MG63 (cell line): ENCODE data around the gene AGBL1. TPM values are rescaled to one million over a fixed set of nuclear protein-coding genes. Genes with fewer than 3 reads are reported as not detected.
"Not testable (repeated sequence)": the region's sequence is repeated elsewhere in the genome, so short reads cannot be mapped to it uniquely, and the experiment has no call there.

ENCODE experiments used
- DNase-seq: peaks from one replicate; pipeline ENCODE4 v3.0.0-alpha.2; 2020
- H3K27me3 ChIP-seq: fragments of 250-450 bp; sonication (Bioruptor Pico); 2 replicates; pipeline ENCODE4 v1.5.1; 2020; ENCODE audit warnings: mild to moderate bottlenecking, moderate library complexity
- H3K36me3 ChIP-seq: fragments of 250-450 bp; sonication (Bioruptor Pico); 2 replicates; pipeline ENCODE4 v1.5.1; 2020; ENCODE audit warnings: mild to moderate bottlenecking, moderate library complexity
- H3K4me3 ChIP-seq: fragments of 250-450 bp; sonication (Bioruptor Pico); 2 replicates; pipeline ENCODE4 v1.5.1; 2020; ENCODE audit warnings: mild to moderate bottlenecking, moderate library complexity
- H3K9me3 ChIP-seq: fragments of 250-450 bp; sonication (Bioruptor Pico); 2 replicates; pipeline ENCODE4 v1.5.1; 2020; ENCODE audit warnings: mild to moderate bottlenecking, moderate library complexity
- total RNA-seq: library from RNA; depleted of rRNA; stranded (reverse); fragments of >200 nt; shearing (Covaris generic); gene quantifications from 2 replicates; pipeline ENCODE4 v1.2.3, GENCODE V29; 2014; ENCODE audit warnings: low replicate concordance

The AGBL1 gene
- total RNA-seq, 1 experiment from 2014 or later, result not detected

- H3K36me3 ChIP-seq, result no peaks in the 10 kb centered on the region
- H3K9me3 ChIP-seq, result no peaks in the 10 kb centered on the region
- peaks cover 3% of the 10 kb centered on the region for H3K27me3 ChIP-seq
- no peak overlapping the region for H3K4me3 ChIP-seq
- no peak for DNase-seq
These were observed 354.3 kb downstream of the AGBL1 start for GRCh38 chr15:86433983-86434382.

DNA sequence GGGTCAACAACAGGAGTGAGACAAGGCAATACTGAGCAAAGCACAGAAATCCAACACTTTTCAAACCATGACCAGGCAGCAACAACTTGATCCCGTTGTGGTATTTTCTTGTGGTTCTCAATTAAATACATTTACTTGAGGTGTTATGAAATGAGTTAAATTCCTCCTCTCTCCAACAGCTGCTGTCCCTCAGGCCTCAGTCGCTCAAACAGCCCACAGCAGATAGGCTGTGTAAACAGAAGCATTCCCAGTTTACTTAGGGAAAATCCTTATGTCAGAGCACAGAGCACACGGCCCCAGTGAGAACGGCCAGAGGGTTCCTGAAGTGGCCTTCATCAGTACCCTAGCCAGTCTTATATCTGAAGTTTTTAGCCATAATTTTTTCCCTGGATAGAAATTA is 359.9 kb downstream of the AGBL1 start:
- no peak for DNase-seq
- no peaks in the 10 kb centered on the region for H3K9me3 ChIP-seq
- H3K36me3 ChIP-seq, result no peaks in the 10 kb centered on the region
- H3K27me3 ChIP-seq, result no peaks in the 10 kb centered on the region; the same call in none of the 2 replicates
- H3K4me3 ChIP-seq, result no peak overlapping the region

- no peak for DNase-seq
These were observed 364.9 kb downstream of the AGBL1 start for GRCh38 chr15:86444527-86444926.

GRCh38 chr15:86445579-86446252 is 366.0 kb downstream of the AGBL1 start:
- no peaks in the 10 kb centered on the region for H3K9me3 ChIP-seq
- no peak for DNase-seq
- no peak overlapping the region for H3K4me3 ChIP-seq
- no peaks in the 10 kb centered on the region for H3K36me3 ChIP-seq
- H3K27me3 ChIP-seq, result peaks cover 3% of the 10 kb centered on the region; the same call in 1 of the 2 replicates

More at GRCh38 chr15:86444527-86444926, 364.9 kb downstream of the AGBL1 start:
- Histone ChIP-seq H3K9me3 (no peaks in the 10 kb centered on the region), H3K4me3 (no peak overlapping the region), H3K27me3 (peaks cover 3% of the 10 kb centered on the region; the same call in 1 of the 2 replicates), H3K36me3 (no peaks in the 10 kb centered on the region)

DNA sequence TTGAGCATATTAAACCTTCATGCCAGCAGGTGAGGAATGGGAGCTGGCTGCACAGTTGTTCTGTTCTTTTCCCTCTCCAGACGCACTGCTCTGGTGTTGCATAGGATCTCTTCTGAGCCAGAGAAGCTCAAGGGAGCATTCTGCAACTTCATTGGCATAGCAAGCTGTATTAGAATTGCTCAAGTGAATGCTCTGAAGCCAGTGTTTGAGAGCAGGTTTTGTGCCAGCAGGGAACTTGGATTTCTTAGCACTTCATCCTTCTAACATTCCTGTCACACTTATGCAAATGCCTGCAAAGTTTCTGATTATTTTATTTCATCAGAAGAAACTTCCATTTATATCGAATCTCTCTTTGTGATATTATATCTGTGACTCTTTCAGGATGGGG is 366.6 kb downstream of the AGBL1 start:
- H3K4me3 ChIP-seq, result no peak overlapping the region
- DNase-seq, result no peak
- no peaks in the 10 kb centered on the region for H3K36me3 ChIP-seq
- no peaks in the 10 kb centered on the region for H3K9me3 ChIP-seq
- H3K27me3 ChIP-seq, result peaks cover 3% of the 10 kb centered on the region; the same call in 1 of the 2 replicates

- not testable (repeated sequence) for DNase-seq, H3K4me3 ChIP-seq, H3K9me3 ChIP-seq, H3K36me3 ChIP-seq, H3K27me3 ChIP-seq
These were observed 385.9 kb downstream of the AGBL1 start for GRCh38 chr15:86465470-86466039.

DNA sequence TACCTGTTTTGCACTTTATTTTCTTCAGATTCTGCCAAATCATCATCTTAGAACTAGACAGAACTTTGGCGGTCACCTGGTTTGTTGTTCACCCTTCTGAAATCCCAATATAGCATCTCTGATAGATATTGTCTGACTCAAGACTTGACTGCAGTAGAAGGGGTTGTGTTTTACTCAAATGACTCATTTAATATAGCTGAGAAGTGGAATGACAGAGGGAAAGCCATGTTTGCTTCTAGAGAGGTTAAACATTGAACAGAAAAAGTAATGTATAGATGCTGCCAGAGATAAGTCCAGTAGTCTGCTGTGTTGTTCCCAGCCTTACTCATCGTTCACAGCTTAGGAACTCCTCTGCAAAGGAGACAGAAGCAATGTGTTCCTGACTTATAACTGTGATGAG is 402.0 kb downstream of the AGBL1 start:
- no peak for DNase-seq
- Histone ChIP-seq H3K4me3 (no peak overlapping the region), H3K36me3 (no peaks in the 10 kb centered on the region), H3K27me3 (no peaks in the 10 kb centered on the region; the same call in 1 of the 2 replicates), H3K9me3 (no peaks in the 10 kb centered on the region)

DNA sequence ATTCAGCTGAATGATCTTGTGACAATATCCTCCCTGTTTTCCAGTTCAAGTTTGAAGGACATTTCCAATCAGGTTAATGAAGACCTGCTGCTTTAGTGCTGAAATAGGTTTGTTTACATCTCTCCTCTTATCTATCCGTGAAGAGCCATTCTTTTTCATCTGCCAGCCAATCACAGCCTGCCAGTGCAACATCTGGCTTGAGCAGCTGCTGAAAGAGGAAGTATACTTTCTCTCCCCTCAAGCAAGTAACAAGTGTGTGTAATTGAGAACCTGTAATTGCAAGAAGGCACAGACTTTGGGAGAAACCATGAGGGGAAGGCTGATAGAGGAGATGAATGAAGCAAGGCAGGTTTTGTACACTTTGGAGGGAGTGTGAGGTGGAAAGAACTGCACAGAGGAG is 404.3 kb downstream of the AGBL1 start:
- no peaks in the 10 kb centered on the region for H3K9me3 ChIP-seq
- H3K27me3 ChIP-seq, result no peaks in the 10 kb centered on the region; the same call in 1 of the 2 replicates
- no peak for DNase-seq
- H3K36me3 ChIP-seq, result no peaks in the 10 kb centered on the region
- no peak overlapping the region for H3K4me3 ChIP-seq

DNA sequence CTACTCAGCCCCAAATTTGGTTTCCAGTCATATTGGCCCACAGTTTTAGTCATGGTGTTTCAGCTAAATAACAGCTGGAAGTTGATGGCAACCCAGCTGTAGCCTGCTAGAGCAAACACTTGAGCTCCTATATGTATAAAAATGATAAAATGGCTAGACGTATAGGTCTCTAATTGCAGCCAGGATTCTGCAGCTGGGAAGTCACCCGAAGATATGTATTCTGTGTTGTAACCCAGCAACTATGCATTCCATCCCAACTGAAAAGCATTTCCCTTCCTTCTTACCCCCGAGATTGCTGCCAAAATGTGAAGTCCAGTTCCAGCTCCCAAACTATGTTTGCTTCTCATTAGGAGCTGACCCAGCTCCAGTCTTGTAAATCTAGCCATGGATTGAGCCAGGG is 408.4 kb downstream of the AGBL1 start:
- no peak for DNase-seq
- Histone ChIP-seq H3K9me3 (no peaks in the 10 kb centered on the region), H3K4me3 (no peak overlapping the region), H3K36me3 (no peaks in the 10 kb centered on the region), H3K27me3 (no peaks in the 10 kb centered on the region)

- Histone ChIP-seq H3K36me3 (no peaks in the 10 kb centered on the region), H3K4me3 (no peak overlapping the region), H3K9me3 (no peaks in the 10 kb centered on the region), H3K27me3 (no peaks in the 10 kb centered on the region)
- DNase-seq, result no peak
These were observed 410.3 kb downstream of the AGBL1 start for GRCh38 chr15:86489981-86490380.

GRCh38 chr15:86491118-86491517 is 411.4 kb downstream of the AGBL1 start:
- Histone ChIP-seq H3K4me3 (no peak overlapping the region), H3K36me3 (no peaks in the 10 kb centered on the region), H3K9me3 (no peaks in the 10 kb centered on the region), H3K27me3 (no peaks in the 10 kb centered on the region)
- DNase-seq, result no peak

DNA sequence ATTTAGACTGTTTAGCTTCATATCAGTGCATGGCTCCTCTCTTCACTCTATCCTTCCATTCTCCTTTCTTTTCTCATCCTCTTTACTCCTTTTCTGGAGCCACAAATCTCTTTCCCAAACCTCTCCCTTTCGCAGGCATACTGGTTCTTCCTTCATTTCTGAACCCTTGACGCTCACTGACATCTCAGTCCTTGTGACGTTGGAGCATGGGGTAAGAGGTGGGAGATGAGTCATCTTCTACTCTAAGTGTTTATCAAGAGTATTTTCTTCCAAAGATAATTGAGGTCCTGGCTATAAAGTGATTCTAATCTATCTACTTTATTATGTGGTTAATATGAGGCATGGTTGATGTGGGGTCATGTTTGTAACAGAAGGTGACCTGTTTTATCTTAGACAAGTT is 414.2 kb downstream of the AGBL1 start:
- Histone ChIP-seq H3K27me3 (no peaks in the 10 kb centered on the region), H3K36me3 (no peaks in the 10 kb centered on the region), H3K4me3 (no peak overlapping the region), H3K9me3 (no peaks in the 10 kb centered on the region)
- no peak for DNase-seq

GRCh38 chr15:86494475-86494874 is 414.8 kb downstream of the AGBL1 start:
- DNase-seq, result no peak
- no peaks in the 10 kb centered on the region for H3K36me3 ChIP-seq
- no peak overlapping the region for H3K4me3 ChIP-seq
- H3K9me3 ChIP-seq, result no peaks in the 10 kb centered on the region
- no peaks in the 10 kb centered on the region for H3K27me3 ChIP-seq

DNA sequence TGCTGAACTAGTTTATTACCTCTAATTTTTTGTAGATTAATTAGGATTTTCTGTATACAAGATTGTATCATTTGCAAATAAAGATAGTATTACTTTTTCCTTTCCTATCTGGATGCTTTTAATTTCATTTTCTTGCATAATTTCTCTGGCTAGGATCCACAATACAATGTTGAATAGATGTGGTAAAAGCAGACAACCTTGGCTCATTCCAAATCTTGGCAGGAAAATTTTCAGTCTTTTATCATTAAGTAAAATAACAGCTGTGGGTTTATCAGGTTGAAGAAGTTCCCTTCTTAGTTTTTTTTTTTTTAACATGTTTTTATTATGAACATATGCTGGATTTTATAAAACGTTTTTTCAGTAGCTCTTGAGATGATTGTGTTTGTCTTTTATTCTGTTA is 422.6 kb downstream of the AGBL1 start:
- Histone ChIP-seq H3K4me3 (no peak overlapping the region), H3K36me3 (no peaks in the 10 kb centered on the region), H3K9me3 (no peaks in the 10 kb centered on the region), H3K27me3 (no peaks in the 10 kb centered on the region)
- no peak for DNase-seq

DNA sequence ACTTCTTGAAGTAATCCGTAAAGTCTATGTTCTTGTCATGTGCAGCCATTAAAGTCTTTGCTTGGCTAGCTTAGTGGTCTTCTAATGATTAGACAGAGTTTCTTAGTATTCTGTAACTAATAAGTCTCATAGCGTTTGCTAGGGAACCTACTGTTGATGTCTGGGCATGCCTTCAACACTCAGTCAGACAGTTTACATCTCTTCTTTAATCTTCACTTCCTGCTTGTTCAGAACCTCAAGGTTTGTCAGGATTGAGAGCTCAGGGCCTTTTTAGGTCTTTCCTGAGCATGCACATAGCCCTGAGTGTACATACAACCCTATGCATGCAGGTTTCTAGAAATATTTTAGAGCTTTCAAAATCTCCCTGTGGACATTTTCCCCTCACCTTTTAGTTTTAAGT is 426.3 kb downstream of the AGBL1 start:
- no peak overlapping the region for H3K4me3 ChIP-seq
- no peaks in the 10 kb centered on the region for H3K36me3 ChIP-seq
- DNase-seq, result no peak

DNA sequence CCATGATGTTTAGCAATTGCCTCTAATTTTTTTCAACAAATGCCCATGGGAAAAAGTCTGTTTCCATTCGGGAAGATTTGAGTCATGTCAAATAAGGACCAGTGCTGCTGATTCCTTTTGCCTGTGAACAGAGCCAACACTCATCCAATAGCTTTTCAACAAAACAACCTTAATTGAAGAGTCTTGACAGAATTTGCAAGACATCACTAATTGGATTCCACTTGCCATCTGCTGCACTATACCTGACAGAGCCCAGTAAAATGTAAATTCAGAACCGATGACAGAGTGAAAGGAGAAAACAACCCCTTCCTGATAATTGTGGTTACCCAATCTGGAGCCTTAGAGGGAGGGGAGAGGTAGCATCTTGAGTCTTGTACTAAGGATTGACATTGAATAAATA is 426.7 kb downstream of the AGBL1 start:
- Histone ChIP-seq H3K27me3 (no peaks in the 10 kb centered on the region), H3K9me3 (no peaks in the 10 kb centered on the region), H3K36me3 (no peaks in the 10 kb centered on the region), H3K4me3 (no peak overlapping the region)
- DNase-seq, result no peak

More for the DNA sequence above, 426.3 kb downstream of the AGBL1 start:
- no peaks in the 10 kb centered on the region for H3K9me3 ChIP-seq
- no peaks in the 10 kb centered on the region for H3K27me3 ChIP-seq

- H3K36me3 ChIP-seq, result no peaks in the 10 kb centered on the region
- no peaks in the 10 kb centered on the region; the same call in 1 of the 2 replicates for H3K9me3 ChIP-seq
- no peak for DNase-seq
- H3K4me3 ChIP-seq, result no peak overlapping the region
- 0 out of 2 replicates have a peak, but pooled peaks cover 6% of the 10 kb centered on the region for H3K27me3 ChIP-seq
These were observed 436.0 kb downstream of the AGBL1 start for GRCh38 chr15:86515625-86516024.

DNA sequence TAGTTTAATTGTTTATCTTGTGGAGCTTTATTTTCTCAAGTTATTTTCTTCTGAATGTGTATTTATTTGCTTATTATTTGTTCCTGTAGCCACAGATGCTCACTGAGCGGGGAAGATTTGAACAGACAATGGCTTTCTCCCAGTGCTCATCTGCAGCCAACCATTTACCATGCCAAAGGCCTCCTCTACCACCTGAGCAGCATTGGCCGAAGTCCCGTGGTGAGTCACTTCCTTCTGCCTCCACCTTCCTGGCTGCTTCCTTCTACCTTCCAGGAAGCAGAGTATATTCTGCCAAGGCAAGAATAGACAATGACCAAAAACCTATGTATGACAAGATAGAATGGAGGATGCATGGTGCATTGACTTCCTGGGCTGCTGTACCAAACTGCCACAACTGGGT is 443.1 kb downstream of the AGBL1 start:
- Histone ChIP-seq H3K36me3 (no peaks in the 10 kb centered on the region), H3K27me3 (0 out of 2 replicates have a peak, but pooled peaks cover 3% of the 10 kb centered on the region), H3K4me3 (no peak overlapping the region), H3K9me3 (no peaks in the 10 kb centered on the region)
- DNase-seq, result no peak
